ENCODE data around the gene HSF5. TPM values are rescaled to one million over a fixed set of nuclear protein-coding genes. Genes with fewer than 3 reads are reported as not detected.

Gene HSF5
- total and polyA plus RNA-seq, 2 donors (not counting 3 experiments of a cell fraction or from before 2014, with no cell fraction given), result 0.03 TPM; not detected in 1

DNA sequence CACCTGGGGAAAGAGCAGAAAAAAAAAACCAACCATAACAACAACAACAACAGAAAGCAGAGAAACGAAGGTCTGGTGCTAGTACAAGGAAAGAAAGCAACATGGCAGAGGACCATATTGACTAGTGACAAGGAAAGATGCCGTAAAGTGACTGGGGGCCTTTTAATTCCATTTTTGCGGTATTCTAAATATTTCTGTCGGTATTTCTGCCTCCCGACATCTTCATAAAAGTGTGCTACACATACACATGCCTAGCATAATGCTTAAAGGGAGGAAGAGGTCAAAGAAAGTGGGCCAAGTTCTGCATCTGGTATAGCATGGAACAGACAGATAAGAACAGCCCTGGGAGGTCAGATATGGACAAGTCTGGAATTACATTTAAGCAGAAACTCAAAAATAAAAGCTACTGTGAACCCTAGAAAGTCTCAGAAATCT lies 51.4 kb downstream of the HSF5 start:
- BruUV-seq (replicated peaks), result no TSS peak
- no peak for DNase-seq (ENCODE audit: low read depth, low spot score)
- no peaks in the 10 kb centered on the region for H3K9me1 ChIP-seq (replicated peaks; ENCODE audit: control insufficient read depth, extremely low read depth, insufficient read depth, low read length)
- H3K27ac ChIP-seq (ENCODE audit: insufficient read depth, low read depth, low read length), result no peak overlapping the region
- peaks cover 6 to 7% of the 10 kb centered on the region in 2 experiments for H3K27me3 ChIP-seq (ENCODE audit: control insufficient read depth in 2 of 2, insufficient read depth in 2 of 2, low read length in 2 of 2)
- intact Hi-C loops (cut with micrococcal nuclease) (no loop called here), dilution Hi-C loops (cut with MboI; ENCODE audit: extremely low pct_ligation_motif_present, low sequenced_read_pairs) (no loop called here)
- H3K4me3 ChIP-seq (replicated peaks in 1 of 3; ENCODE audit: insufficient read depth in 1 of 3, low read depth in 1 of 3, low read length in 3 of 3), result no peak overlapping the region
- no peaks in the 10 kb centered on the region for H3K79me2 ChIP-seq (ENCODE audit: control insufficient read depth, insufficient read depth, low read length)
- H3K9ac ChIP-seq (replicated peaks; ENCODE audit: extremely low read depth, insufficient read depth, low read length), result no peak overlapping the region
- H4K20me1 ChIP-seq (replicated peaks; ENCODE audit: control insufficient read depth, extremely low read depth, insufficient read depth, low read length), result no peaks in the 10 kb centered on the region
- no peaks in the 10 kb centered on the region for H3K36me3 ChIP-seq (ENCODE audit: control insufficient read depth in 2 of 2, extremely low read depth in 1 of 2, insufficient read depth in 2 of 2, low read length in 2 of 2)
- ChIA-PET CTCF (no interaction called here), POLR2A (no interaction called here)
- H2AFZ ChIP-seq (ENCODE audit: low read depth, low read length), result no peak overlapping the region
- no peak overlapping the region for H3K4me2 ChIP-seq (ENCODE audit: insufficient read depth, low read length)
- no peaks in the 10 kb centered on the region for H3K4me1 ChIP-seq (ENCODE audit: control insufficient read depth, extremely low read depth, insufficient read depth, low read length)
- FAIRE-seq, result no peak
- no peaks in the 10 kb centered on the region for H3K9me3 ChIP-seq (replicated peaks; ENCODE audit: control insufficient read depth, insufficient read depth, low read length)
- TF ChIP-seq EZH2 (IDR thresholded peaks at IDR 0.05; ENCODE audit: borderline replicate concordance, low read depth, low read length, severe bottlenecking), result no peak
- TF ChIP-seq MYC (IDR thresholded peaks at IDR 0.05; ENCODE audit: low read depth, low read length), result no peak
- TF ChIP-seq FOS (IDR thresholded peaks at IDR 0.05; ENCODE audit: borderline replicate concordance, insufficient read depth, low read length), result no peak
- TF ChIP-seq POLR2A (IDR thresholded peaks at IDR 0.05; ENCODE audit: low read depth, low read length), result no peak
- no peak for TF ChIP-seq MAX (IDR thresholded peaks at IDR 0.05; ENCODE audit: insufficient read depth, insufficient read length)

DNA sequence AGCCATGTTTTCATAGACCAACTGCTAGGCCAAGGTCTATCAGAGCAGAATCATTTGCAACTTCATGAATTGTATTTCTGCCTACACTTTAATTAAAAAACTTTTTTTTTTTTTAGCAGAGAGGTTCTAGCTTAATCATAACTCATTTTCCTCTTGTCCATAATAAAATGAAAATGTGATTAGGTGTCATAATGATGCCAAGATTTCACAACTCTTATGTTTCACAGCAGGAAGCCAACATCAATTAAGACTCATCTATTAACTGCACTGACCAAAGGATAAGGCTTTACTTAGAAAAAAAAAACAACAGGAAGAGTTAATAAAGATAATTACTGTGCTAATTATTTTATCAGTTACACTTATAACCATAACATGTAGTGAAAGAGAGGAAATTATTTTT lies 52.0 kb downstream of the HSF5 start:
- peaks cover 4 to 6% of the 10 kb centered on the region in 2 experiments for H3K27me3 ChIP-seq (ENCODE audit: control insufficient read depth in 2 of 2, insufficient read depth in 2 of 2, low read length in 2 of 2)
- CTCF ChIA-PET, result no interaction called here
- no peaks in the 10 kb centered on the region for H3K4me1 ChIP-seq (ENCODE audit: control insufficient read depth, extremely low read depth, insufficient read depth, low read length)
- no peak overlapping the region for H2AFZ ChIP-seq (ENCODE audit: low read depth, low read length)
- H3K79me2 ChIP-seq (ENCODE audit: control insufficient read depth, insufficient read depth, low read length), result no peaks in the 10 kb centered on the region
- no peak for FAIRE-seq
- H3K36me3 ChIP-seq (ENCODE audit: control insufficient read depth in 2 of 2, extremely low read depth in 1 of 2, insufficient read depth in 2 of 2, low read length in 2 of 2), result no peaks in the 10 kb centered on the region
- H3K9ac ChIP-seq (replicated peaks; ENCODE audit: extremely low read depth, insufficient read depth, low read length), result no peak overlapping the region
- POLR2A ChIA-PET, result no interaction called here
- TF ChIP-seq, protein P1, sequence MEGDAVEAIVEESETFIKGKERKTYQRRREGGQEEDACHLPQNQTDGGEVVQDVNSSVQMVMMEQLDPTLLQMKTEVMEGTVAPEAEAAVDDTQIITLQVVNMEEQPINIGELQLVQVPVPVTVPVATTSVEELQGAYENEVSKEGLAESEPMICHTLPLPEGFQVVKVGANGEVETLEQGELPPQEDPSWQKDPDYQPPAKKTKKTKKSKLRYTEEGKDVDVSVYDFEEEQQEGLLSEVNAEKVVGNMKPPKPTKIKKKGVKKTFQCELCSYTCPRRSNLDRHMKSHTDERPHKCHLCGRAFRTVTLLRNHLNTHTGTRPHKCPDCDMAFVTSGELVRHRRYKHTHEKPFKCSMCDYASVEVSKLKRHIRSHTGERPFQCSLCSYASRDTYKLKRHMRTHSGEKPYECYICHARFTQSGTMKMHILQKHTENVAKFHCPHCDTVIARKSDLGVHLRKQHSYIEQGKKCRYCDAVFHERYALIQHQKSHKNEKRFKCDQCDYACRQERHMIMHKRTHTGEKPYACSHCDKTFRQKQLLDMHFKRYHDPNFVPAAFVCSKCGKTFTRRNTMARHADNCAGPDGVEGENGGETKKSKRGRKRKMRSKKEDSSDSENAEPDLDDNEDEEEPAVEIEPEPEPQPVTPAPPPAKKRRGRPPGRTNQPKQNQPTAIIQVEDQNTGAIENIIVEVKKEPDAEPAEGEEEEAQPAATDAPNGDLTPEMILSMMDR (IDR thresholded peaks at IDR 0.05; ENCODE audit: extremely low read depth in 1 of 2, insufficient read depth in 1 of 2, low read depth in 1 of 2, low read length in 2 of 2), result no peak
- TF ChIP-seq POLR2AphosphoS5 (IDR thresholded peaks at IDR 0.05; ENCODE audit: insufficient read depth, low read depth, low read length), result no peak
- no peak for TF ChIP-seq MAX (IDR thresholded peaks at IDR 0.05; ENCODE audit: insufficient read depth, insufficient read length)
- TF ChIP-seq MYC (IDR thresholded peaks at IDR 0.05; ENCODE audit: low read depth, low read length), result no peak
- no peak for TF ChIP-seq GATA2 (IDR thresholded peaks at IDR 0.05; ENCODE audit: insufficient read depth, insufficient read length, low read depth, low read length)
- TF ChIP-seq JUN (IDR thresholded peaks at IDR 0.05; ENCODE audit: borderline replicate concordance, insufficient read depth, insufficient read length, low read depth), result no peak
- no peak for TF ChIP-seq FOS (IDR thresholded peaks at IDR 0.05; ENCODE audit: borderline replicate concordance, insufficient read depth, low read length)
- TF ChIP-seq EZH2 (IDR thresholded peaks at IDR 0.05; ENCODE audit: borderline replicate concordance, low read depth, low read length, severe bottlenecking), result no peak
- TF ChIP-seq POLR2A (IDR thresholded peaks at IDR 0.05; ENCODE audit: low read depth, low read length), result no peak
- dilution Hi-C loops (cut with MboI; ENCODE audit: extremely low pct_ligation_motif_present, low sequenced_read_pairs) (no loop called here), intact Hi-C loops (cut with micrococcal nuclease) (no loop called here)
- no peaks in the 10 kb centered on the region for H3K9me3 ChIP-seq (replicated peaks; ENCODE audit: control insufficient read depth, insufficient read depth, low read length)
- DNase-seq (ENCODE audit: low read depth, low spot score), result no peak
- H3K4me2 ChIP-seq (ENCODE audit: insufficient read depth, low read length), result no peak overlapping the region
- H3K9me1 ChIP-seq (replicated peaks; ENCODE audit: control insufficient read depth, extremely low read depth, insufficient read depth, low read length), result no peaks in the 10 kb centered on the region
- BruUV-seq (replicated peaks), result no TSS peak
- H3K27ac ChIP-seq (ENCODE audit: insufficient read depth, low read depth, low read length), result no peak overlapping the region
- H4K20me1 ChIP-seq (replicated peaks; ENCODE audit: control insufficient read depth, extremely low read depth, insufficient read depth, low read length), result no peaks in the 10 kb centered on the region
- H3K4me3 ChIP-seq (replicated peaks in 1 of 3; ENCODE audit: insufficient read depth in 1 of 3, low read depth in 1 of 3, low read length in 3 of 3), result no peak overlapping the region
